Keratinocyte (primary cell): ENCODE data around the gene RSPRY1. TPM values are rescaled to one million over a fixed set of nuclear protein-coding genes. Genes with fewer than 3 reads are reported as not detected.

Source experiments
- DNase-seq: peaks from one replicate; pipeline ENCODE4 v3.0.0-alpha.2; 2011; ENCODE audit warnings: low read depth, missing footprints, low spot score
- FAIRE-seq: peaks from 2 replicates; lab custom pipeline; 2011; peaks lifted over from hg19 to GRCh38; lab: Jason Lieb, UNC
- H2AFZ ChIP-seq: 2 replicates; pipeline ENCODE4 v1.6.0; 2012; ENCODE audit warnings: low read length, control low read depth, inconsistent platforms; ENCODE audit not compliant: control insufficient read depth
- H3K27ac ChIP-seq: 2 replicates; pipeline ENCODE4 v1.5.1; 2011; ENCODE audit warnings: low read length; ENCODE audit not compliant: control insufficient read depth, insufficient read depth
- H3K27me3 ChIP-seq: 3 replicates; pipeline ENCODE4 v1.6.0; 2011; ENCODE audit warnings: low read length; ENCODE audit not compliant: control insufficient read depth, insufficient read depth; ENCODE audit errors: extremely low read depth
- H3K36me3 ChIP-seq, 2 experiments: 2 replicates in 1 of 2; 3 replicates in 1 of 2; pipeline ENCODE4 v1.5.1; 2011; ENCODE audit warnings: low read length in 2 of 2, mild to moderate bottlenecking in 1 of 2; ENCODE audit not compliant: control insufficient read depth in 2 of 2, insufficient read depth in 2 of 2; ENCODE audit errors: extremely low read depth in 1 of 2
- H3K4me1 ChIP-seq: 3 replicates; pipeline ENCODE4 v1.5.1; 2011; ENCODE audit warnings: low read length; ENCODE audit not compliant: control insufficient read depth, insufficient read depth; ENCODE audit errors: extremely low read depth
- H3K4me2 ChIP-seq: 3 replicates; pipeline ENCODE4 v1.6.0; 2011; ENCODE audit warnings: low read depth, low read length; ENCODE audit not compliant: control insufficient read depth, insufficient read depth; ENCODE audit errors: extremely low read depth
- H3K4me3 ChIP-seq, 3 experiments: fragments of 200-600 bp in 1 of 3; sonication (generic) in 1 of 3; 2 replicates in 2 of 3; 3 replicates in 1 of 3; pipeline ENCODE4 v1.5.1; 2011 to 2016; ENCODE audit warnings: low read length in 3 of 3, mild to moderate bottlenecking in 3 of 3, control low read depth in 2 of 3, inconsistent platforms in 1 of 3, low read depth in 1 of 3, mixed read lengths in 1 of 3, mixed run types in 1 of 3, moderate library complexity in 1 of 3; ENCODE audit not compliant: control insufficient read depth in 2 of 3, insufficient read depth in 2 of 3; ENCODE audit errors: extremely low read depth in 1 of 3
- H3K79me2 ChIP-seq: 2 replicates; pipeline ENCODE4 v1.6.0; 2012; ENCODE audit warnings: low read length; ENCODE audit not compliant: control insufficient read depth, insufficient read depth
- H3K9ac ChIP-seq: 3 replicates; pipeline ENCODE4 v1.6.0; 2011; ENCODE audit warnings: low read length; ENCODE audit not compliant: control insufficient read depth, insufficient read depth; ENCODE audit errors: extremely low read depth
- H3K9me1 ChIP-seq: 3 replicates; pipeline ENCODE4 v1.6.0; 2011; ENCODE audit warnings: low read length; ENCODE audit not compliant: control insufficient read depth, insufficient read depth; ENCODE audit errors: extremely low read depth
- H3K9me3 ChIP-seq: 2 replicates; pipeline ENCODE4 v1.5.1; 2012; ENCODE audit warnings: low read depth, low read length; ENCODE audit not compliant: control insufficient read depth
- H4K20me1 ChIP-seq: 3 replicates; pipeline ENCODE4 v1.6.0; 2011; ENCODE audit warnings: low read length; ENCODE audit not compliant: control insufficient read depth, insufficient read depth; ENCODE audit errors: extremely low read depth
- EZH2 ChIP-seq: IDR thresholded peaks from one replicate; pipeline ENCODE4 v1.6.1; 2012; ENCODE audit warnings: inconsistent platforms, mild to moderate bottlenecking, low read length, moderate library complexity
- dilution Hi-C: fragments of 300-500 bp; cut with MboI; formaldehyde crosslinking; loops from one replicate; pipeline ENCODE4 v1.7.0; 2020; ENCODE audit warnings: low sequenced_read_pairs; ENCODE audit not compliant: extremely low pct_ligation_motif_present
- polyA plus RNA-seq, 5 experiments: library from polyadenylated mRNA; depleted of rRNA in 3 of 5; stranded (reverse) in 3 of 5; stranded (forward) in 1 of 5; unstranded in 1 of 5; fragments of >200 nt; gene quantifications; 1 replicate in 1 of 5; 2 replicates in 3 of 5; 3 replicates in 1 of 5; pipeline versions ENCODE4 v1.2.1 to v1.2.3, GENCODE V29; 2011 to 2012; ENCODE audit warnings: missing spikeins in 2 of 5, low read depth in 1 of 5, low replicate concordance in 1 of 5
- TF ChIP-seq, protein P1 (sequence below), 3 experiments: IDR thresholded peaks in 1 of 3; conservative IDR thresholded peaks in 1 of 3; optimal IDR thresholded peaks in 1 of 3; 2 replicates in 2 of 3; 3 replicates in 1 of 3; pipeline versions ENCODE3 to v1.5.1; 2011; ENCODE audit warnings: low read length in 3 of 3, mild to moderate bottlenecking in 3 of 3, moderate library complexity in 2 of 3, control low read depth in 1 of 3, inconsistent platforms in 1 of 3; ENCODE audit not compliant: insufficient read depth in 2 of 3; ENCODE audit errors: extremely low read depth in 1 of 3

Gene RSPRY1
- polyA plus RNA-seq, 1 donor (not counting 4 experiments of a cell fraction or from before 2014, with no cell fraction given) = 42.2 TPM

DNA sequence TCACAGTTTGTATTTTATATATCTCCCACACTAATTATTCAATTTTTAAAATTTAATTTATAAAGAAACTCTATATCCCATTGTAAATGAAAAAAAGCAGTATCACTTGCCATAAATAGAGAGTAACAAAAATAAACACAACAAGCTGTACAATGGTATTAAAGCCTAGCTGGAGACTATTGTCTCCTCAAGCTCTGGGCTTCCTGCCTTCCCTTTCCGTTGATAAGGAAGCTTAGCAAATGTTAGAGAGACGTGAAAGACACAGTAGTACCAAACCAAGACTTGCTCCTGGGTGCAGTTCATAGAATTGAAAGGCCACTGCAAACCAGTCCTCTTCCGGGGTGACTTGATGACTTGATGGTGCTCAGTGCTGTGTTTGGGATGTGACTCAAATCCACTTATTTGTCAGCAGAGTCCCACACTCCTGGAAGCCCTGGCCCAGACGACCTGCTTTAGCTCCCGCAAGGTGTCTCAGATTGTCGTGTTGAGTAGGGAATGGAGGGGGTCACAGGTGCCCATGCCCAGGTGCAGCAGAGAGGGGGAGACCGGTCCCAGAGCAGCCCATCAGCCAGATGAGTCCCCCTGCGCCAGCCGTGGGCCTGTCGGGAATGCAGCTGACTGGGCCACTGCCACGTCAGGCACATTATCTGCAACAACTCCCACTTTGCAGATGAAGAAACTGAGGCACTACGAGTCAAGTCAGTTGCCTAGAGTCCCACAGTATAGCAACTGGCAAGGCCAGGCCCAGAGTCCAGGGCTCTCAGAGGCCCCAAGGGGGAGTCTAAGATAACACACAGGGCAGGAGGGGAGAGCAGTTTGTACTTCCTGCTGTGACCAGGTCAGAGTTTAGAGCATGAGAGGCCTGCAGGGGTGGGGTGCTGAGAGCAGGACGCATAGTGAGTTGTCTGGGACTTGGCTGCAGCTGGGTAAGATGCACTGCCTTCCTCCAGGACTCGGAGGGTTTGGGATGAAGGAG, 40.8 kb upstream of the RSPRY1 start:
- Histone ChIP-seq H2AFZ (no peak overlapping the region), H3K27ac (no peak overlapping the region), H4K20me1 (no peaks in the 10 kb centered on the region), H3K9ac (no peak overlapping the region), H3K4me1 (peaks cover 19% of the 10 kb centered on the region), H3K27me3 (no peaks in the 10 kb centered on the region), H3K9me1 (peaks cover 5% of the 10 kb centered on the region), H3K9me3 (no peaks in the 10 kb centered on the region), H3K79me2 (no peaks in the 10 kb centered on the region), H3K4me2 (no peak overlapping the region), H3K4me3 (no peak overlapping the region), H3K36me3 (peaks cover 0 to 6% of the 10 kb centered on the region in 2 experiments)
- DNase-seq (no peak), FAIRE-seq (no peak)
- TF ChIP-seq EZH2 = no peak
- TF ChIP-seq, protein P1, sequence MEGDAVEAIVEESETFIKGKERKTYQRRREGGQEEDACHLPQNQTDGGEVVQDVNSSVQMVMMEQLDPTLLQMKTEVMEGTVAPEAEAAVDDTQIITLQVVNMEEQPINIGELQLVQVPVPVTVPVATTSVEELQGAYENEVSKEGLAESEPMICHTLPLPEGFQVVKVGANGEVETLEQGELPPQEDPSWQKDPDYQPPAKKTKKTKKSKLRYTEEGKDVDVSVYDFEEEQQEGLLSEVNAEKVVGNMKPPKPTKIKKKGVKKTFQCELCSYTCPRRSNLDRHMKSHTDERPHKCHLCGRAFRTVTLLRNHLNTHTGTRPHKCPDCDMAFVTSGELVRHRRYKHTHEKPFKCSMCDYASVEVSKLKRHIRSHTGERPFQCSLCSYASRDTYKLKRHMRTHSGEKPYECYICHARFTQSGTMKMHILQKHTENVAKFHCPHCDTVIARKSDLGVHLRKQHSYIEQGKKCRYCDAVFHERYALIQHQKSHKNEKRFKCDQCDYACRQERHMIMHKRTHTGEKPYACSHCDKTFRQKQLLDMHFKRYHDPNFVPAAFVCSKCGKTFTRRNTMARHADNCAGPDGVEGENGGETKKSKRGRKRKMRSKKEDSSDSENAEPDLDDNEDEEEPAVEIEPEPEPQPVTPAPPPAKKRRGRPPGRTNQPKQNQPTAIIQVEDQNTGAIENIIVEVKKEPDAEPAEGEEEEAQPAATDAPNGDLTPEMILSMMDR (optimal IDR thresholded peaks at IDR 0.05 in 1 of 3, IDR thresholded peaks at IDR 0.05 in 1 of 3, conservative IDR thresholded peaks at IDR 0.05 in 1 of 3; ENCODE audit: extremely low read depth in 1 of 3, insufficient read depth in 2 of 3, low read length in 3 of 3) = no peak
- dilution Hi-C loops = no loop called here

DNA sequence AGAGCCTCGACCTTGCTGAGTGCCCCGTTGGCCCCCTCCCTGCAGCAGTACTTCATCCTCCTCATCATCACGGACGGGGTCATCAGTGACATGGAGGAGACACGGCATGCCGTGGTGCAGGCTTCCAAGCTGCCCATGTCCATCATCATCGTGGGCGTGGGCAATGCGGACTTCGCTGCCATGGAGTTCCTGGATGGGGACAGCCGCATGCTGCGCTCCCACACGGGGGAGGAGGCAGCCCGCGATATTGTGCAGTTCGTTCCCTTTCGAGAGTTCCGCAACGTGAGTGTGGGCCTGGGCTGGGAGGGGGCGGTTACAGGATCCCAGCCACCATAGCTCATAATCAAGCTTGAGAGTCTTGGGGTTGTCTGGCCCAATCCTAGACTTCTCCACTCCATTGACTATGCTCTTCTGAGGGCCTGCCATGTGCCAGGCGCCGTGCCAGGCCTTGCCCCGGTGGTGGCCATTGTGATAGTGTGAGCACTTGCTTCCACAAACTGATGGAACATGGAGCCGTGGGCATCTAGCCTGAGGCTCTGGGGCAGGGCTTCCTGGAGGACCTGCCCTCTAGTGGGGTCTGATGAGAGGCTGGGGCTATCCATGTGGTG, 40.0 kb upstream of the RSPRY1 start:
- Histone ChIP-seq H3K27me3 (no peaks in the 10 kb centered on the region), H3K79me2 (no peaks in the 10 kb centered on the region), H3K4me2 (no peak overlapping the region), H3K4me3 (no peak overlapping the region), H3K9ac (no peak overlapping the region), H3K4me1 (peaks cover 16% of the 10 kb centered on the region), H3K9me1 (peaks cover 5% of the 10 kb centered on the region), H3K27ac (no peak overlapping the region), H3K9me3 (no peaks in the 10 kb centered on the region), H2AFZ (no peak overlapping the region), H3K36me3 (peaks cover 0 to 6% of the 10 kb centered on the region in 2 experiments), H4K20me1 (no peaks in the 10 kb centered on the region)
- dilution Hi-C loops = no loop called here
- no peak for DNase-seq
- FAIRE-seq = no peak
- TF ChIP-seq, protein P1 (optimal IDR thresholded peaks at IDR 0.05 in 1 of 3, IDR thresholded peaks at IDR 0.05 in 1 of 3, conservative IDR thresholded peaks at IDR 0.05 in 1 of 3; ENCODE audit: extremely low read depth in 1 of 3, insufficient read depth in 2 of 3, low read length in 3 of 3) = no peak
- TF ChIP-seq EZH2 = no peak
